GOT3 (cell line): Measurements from ENCODE around the gene SCMH1.

ENCODE experiments used
- DNase-seq: peaks from one replicate; lab custom pipeline; 2025; ENCODE audit warnings: mixed read lengths; lab: John Stamatoyannopoulos, UW

SCMH1 gene

DNA sequence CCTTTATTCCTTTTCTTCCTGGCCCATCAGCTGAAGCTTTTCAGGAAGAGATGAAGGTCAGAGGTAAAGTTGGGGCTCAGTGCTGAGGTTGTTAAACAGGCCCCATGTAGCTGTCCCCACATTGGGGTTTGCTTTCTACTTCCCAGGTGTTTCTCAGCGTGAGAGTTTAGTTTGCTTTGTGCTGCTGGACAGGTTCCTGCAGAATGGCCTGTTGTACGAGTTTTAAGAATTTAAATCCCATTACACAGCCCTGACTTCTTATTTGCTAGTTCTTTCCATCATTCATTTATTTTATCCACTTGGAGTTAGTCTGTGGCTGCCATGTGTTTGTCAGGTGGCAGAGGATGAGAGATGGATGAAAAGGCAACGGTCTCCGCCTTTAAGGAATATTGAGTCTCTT lies 243.4 kb downstream of the SCMH1 start:
- no peak for DNase-seq

DNA sequence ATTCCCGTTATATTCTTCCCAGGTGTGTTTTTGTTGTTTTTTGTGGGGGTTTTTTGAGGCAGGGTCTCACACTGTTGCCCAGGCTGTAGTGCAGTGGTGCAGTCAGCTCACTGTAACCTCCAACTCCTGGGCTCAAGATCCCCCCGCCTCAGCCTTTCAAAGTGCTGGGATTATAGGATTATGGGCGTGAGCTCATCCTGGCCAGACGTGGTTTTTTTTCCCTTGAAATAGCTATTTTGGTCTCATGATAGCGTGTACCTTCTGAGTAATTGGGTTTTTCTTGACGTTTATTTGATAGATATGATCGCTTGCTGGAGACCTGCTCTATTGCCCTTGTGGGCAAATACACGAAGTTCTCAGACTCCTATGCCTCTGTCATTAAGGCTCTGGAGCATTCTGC lies 245.0 kb downstream of the SCMH1 start:
- DNase-seq = no peak

DNA sequence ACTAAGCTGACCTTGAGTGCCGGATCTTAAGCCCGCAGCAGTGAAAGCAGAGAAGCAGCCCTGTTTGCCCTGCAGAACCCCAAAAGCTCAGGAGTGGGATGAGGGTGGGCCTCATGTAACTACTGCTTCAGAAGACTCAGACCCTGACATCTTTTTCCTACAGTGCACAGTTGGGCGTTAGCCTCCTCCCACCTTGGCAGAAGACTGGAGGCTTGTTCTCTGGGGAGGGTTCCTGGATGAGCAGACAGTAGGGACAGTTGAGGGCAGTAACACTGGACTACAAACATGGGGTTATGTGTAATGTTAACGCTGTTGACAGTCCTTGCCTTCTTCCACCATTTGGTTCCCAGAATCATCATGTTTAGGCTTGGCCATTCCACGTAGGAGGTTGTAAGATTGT lies 253.0 kb downstream of the SCMH1 start:
- DNase-seq = no peak

DNA sequence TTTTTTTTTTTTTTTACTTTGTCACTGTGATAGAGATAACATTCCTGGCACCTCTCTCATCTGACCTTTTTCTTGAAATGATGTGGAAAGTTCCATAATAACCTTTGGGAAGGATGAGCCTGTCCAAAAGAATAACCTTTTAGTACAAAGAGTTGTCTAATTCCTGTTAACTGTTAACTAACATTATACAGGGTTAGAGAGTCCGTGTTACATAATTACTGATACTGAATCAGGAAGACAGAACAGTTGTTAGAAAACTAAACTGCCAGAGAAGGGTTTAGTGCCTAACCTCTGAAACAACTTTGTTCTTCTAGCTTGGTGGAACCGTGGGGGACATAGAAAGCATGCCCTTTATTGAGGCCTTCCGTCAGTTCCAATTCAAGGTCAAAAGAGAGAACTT lies 253.8 kb downstream of the SCMH1 start:
- no peak for DNase-seq

DNA sequence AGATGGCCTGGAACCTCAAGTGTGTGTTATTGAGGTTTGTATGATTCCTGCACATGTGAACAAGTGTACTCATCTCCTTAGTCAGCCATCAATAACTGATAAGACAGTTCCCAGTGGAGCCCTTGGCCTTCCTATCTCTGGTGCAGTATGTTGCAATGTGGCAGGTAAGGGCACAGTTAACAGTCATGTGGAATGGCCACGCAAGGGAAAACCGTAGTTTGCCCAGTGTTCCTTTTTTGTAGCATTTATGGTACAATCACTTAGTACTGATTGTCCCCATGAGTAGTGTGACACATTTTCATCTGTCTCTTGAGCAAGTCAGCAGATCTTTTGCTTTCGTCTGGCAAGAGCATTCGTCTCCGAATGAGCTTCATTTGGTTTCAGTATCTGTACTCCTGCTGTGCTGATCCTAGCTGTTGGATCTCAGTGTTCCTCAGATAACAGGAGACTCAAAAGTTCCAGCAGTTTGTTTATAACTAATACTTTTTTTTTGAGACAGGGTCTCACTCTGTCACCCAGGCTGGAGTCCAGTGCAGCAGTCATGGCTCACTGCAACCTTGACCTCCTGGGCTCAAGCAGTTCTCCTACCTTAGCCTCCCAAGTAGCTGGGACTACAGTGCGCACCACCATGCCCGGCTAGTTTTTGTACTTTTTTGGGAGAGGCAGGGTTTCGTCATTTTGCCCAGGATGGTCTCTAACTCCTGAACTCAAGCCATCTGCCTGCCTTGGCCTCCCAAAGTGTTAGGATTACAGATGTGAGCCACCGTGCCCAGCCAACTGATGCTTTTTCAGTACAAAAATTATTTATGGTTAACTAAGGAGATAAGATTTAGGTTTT lies 254.4 kb downstream of the SCMH1 start:
- no peak for DNase-seq

DNA sequence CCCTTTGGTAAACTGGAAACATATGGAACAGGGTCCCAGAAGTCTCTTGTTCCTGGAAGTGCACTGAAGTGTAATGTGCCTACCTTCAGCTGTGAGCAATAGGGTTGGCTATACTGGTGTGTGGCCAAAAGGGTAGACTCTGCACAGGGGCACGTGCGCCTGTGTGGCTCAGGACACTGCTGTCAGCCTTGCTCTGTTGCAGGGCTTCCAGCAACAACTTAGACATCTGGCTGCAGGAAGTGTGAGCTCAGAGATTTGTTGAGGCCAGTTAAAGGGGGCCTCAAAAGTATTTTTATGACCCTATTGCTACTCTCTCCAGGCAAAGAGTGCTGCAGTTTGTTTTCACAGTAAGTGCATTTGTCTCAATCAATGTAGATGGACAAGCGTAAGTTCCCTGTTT lies 255.2 kb downstream of the SCMH1 start:
- DNase-seq = no peak

DNA sequence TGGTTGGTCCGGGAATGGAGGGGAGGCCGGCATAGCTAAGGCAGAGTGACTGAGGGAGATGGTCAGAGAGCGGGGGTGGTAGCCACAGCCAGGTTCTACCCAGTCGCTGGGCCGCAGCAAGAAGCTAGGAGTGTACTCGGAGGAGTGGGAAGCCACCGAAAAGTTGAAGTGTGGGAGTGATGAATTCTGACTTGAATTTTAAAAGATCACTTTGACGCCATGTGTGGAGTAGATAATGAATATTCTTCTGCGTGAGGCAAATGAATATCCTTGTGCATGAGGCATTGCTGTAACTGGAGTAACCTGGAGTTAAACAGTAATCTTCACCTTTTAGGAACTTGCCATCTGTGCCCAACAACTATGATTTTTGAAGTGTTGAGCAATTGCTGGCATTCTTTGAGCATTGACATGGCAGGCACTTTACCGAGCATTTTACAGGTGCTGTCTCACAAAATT lies 255.8 kb downstream of the SCMH1 start:
- DNase-seq = no peak

DNA sequence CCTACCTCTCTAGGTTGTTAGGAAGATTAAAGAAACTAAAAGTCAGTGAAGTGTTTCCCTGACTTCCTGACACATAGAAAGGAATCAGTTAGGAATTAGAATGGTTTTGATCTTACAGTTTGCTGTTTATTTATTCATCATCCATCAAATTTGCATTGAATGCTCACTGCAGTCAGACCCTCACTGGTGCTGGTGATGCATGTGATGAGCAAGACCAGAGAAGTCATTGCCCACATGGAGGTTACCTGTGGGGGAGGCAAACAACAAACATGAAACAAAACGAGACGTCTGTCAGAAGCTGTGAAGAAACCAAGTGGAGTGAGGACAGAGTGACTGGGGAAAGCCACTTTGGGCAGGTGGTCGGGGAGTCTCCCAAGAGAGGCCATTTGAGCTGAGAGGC lies 256.2 kb downstream of the SCMH1 start:
- no peak for DNase-seq

DNA sequence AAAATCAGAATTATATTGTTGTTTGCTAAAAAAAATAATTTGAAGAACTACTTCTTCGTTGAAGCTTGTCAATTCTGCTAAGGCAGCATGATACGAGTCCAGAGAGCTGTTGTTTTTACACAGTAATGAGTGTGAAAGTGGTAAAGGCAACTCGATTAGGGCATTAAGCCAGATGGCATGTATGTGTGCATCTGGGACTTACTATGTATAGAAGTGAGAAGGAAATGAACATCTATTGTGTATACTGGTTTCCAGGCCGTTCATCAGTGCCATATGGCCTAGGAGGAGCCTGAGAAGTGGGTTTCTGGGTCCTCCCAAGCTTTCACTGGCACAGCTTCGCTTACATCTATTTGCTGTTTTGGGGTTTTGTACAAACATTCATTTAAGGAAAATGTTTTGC lies 256.9 kb downstream of the SCMH1 start:
- DNase-seq = no peak

DNA sequence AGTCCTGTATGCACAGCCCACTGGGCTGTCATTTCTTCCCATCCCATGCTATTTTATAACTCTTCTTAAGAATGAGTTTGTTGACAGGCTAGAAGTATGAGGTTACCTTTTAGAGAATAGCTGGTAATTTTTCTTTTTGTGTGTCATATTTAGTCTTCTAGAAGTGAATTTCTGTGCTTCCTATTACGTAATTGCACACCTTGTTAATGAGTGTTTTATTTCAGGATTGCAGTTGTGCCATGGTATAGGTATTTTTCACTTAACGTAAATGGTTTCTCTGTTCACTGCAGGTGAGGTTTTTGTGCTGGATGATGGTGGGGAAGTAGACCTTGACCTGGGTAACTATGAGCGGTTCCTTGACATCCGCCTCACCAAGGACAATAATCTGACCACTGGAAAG lies 257.6 kb downstream of the SCMH1 start:
- DNase-seq = no peak

DNA sequence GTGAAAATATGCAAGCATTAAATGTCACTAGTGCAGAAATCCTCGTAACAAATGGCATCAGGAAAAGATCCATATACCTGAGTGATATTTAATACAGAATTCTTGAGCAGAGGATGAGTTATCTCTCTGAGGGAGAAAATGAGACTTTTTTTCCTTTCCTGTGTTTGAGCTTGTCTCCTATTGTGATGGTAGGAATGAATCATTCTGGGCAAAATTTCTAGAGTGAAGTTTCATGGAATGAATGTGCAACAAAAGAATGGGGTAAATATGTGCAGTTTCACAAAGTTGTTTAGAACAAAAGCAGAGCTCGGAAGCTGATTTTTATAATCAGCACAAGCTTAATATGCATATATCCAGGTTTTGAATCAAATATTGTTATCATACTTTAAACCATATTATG lies 258.0 kb downstream of the SCMH1 start:
- DNase-seq = no peak

DNA sequence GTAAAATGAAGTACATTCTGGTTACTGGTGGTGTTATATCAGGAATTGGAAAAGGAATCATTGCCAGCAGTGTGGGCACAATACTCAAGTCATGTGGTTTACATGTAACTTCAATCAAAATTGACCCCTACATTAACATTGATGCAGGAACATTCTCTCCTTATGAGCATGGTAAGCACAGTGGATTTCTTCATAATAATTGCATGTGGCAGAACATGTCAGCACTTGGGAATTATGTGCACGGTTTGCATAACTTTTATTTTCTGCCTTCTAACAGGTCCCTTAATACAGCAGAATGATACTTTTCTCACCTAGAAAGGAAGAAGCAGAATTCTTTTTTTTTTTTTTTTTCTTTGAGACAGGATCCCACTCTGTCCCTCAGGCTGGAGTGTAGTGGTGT lies 258.8 kb downstream of the SCMH1 start:
- no peak for DNase-seq

DNA sequence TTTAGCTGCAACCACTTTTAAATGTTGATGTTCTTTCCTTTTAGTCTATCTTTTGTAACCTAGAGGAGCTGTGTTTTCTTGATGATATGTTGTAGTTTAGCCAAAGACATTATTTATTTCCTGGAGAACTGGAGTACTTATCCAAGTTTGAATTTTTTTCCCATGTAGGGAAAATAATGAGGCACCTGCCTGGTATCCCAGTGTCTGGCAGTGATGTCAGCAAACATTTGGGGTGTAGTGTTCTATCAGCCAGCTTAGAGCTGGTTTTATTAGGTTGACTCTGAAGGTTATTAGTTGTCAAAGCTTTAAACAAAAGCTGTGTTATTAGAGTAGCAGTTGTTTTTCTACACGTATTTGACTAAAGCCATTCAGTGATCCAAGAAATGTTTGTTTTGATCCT lies 259.4 kb downstream of the SCMH1 start:
- no peak for DNase-seq

DNA sequence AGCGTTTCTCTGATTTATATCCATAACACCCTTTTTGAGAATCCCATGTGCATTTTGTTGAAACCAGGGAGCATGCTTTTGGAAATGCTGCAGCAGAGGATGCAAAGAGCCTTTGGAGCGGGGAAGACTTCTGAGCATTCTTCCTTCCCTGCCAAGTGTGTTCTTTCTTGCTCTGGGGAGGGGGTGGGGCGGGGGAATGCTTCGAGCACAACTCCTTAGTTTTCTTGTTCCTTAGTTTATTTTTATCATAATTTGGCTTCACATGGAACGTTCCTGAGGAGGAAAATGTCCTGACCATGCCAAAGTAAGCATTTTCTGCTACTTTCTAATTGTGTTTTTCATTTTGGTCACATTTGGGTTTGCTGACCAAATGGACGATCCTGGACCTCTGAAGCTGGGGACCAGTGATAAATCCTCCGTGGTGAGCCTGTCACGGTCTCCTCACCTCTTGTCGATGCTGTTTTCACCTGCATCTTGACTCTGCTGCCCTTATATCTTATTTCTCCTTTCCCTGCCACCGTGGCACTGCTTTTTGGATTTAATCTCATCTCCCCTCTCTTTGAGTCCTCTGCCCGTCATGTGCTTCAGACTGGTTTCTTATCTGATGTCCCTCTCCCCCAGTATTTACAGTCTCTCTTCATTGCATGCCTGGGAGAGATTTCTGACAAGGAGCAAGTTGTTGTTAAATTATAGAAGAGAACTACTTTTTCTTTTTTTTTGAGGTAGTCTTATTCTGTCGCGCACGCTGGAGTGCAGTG lies 260.2 kb downstream of the SCMH1 start:
- DNase-seq = no peak

DNA sequence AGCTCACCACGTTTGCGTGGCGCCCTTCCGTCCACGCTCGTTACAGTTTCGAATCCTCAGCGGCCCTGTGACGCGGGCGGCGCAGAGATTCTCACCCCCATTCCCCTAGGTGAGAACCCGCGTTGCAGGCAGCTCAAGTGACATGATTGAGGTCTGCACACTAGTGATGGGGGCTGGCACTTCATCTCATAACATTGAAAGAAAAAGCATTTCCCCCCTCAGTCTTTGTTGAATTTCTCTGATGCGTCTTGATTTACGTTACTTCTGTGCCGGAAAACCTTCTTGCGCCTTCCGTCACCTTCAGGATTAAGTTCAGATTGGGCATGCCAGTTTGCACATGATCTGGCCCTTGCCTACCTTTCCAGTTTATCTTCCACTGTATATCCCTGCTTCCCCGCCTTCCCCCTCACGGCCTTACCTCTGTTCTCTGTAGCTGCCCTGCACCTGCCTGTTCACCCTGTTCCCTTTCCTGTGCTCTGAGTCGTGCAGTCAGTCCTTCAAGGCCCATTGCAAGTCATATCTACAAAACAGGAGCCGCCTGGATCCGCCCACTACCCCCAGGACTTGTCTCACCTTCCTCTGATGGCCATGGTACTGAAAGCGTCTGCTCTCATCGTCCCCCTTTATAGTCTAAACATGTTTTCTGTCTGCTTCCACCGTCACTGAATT lies 261.5 kb downstream of the SCMH1 start:
- no peak for DNase-seq

DNA sequence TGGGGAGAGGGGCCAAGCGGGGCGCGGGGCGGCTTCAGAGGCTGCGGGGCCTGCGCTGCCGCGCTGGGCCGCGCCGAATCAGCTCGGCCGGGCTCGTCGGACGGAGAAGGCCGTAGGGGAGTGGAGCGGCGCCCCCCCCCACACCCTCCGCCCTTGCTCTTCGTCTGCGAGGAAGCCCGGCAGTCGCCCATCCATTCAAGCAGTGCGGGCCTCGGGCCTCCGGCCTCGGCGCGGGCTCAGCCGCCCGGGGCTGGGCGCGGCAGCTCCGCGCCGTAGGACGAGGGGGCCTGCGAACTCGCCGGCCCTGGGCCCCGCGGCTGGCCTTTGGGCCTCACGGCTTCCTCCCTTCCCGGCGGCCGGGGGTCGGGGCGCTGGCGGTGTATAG lies 262.0 kb downstream of the SCMH1 start:
- no peak for DNase-seq

DNA sequence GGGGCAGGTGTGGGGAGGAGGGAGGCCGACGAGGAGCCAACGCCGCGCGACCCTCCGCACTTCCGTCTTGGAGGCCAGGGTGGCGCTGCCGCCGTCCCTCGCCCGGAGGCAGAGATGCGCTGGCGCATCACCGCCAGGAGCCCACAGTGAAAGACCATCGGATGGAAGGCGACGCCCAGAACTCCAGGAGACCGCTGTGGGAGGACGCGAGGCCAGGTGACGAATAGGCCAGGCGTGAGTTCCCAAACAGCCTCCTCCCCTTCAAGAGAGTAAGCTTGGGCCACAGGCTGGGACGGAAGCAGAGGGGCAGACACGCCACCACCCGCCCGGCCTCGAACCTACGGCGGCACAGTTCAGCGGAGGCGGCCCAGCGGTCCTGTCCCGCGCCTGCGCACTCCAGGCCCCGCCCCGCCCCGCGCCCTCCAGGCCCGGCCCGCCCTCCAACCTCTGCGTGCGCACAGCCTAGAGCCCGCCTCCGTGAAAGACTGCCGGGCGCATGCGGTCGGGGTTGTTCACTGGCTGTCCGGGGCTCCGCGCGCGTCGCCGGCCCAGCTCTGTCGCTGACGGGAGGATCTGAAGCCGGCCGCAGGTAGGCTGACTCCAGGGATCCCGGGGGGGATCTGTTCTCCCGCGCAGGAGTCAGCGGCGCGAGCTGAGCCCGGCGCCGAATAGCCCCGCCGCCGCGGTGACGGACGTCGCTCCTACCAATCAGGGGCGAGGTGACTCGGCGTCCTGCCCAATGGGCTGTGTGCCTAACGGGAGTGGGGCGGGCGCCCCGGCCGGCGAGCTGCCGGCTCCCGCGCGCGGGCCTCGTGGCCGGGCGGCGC lies 262.7 kb downstream of the SCMH1 start, which contains the start of gene CTPS1:
CTPS1 (plus strand) TSS at position 456 of the 827 bp plus-strand sequence. CDS start 3,595 bp downstream, outside the sequence.
- peak; percentile 96 for DNase-seq

DNA sequence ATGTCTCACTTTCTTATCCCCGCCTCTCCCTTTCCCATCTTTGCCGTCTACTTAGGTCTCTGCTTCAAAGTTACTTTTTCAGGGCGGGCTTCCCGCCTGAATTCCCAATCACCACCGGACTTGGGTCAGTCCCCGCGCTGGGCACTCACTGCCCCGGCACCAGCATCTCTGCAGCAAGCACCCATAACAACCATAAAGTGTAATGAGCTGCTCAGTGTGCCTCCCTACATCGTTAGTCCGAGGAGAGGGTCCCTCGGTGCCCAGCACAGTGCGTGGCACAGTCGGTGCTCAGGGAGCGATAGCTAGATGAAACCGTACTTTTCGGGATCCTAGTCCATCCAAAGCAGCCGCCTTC lies 263.2 kb downstream of the SCMH1 start:
- DNase-seq = no peak

DNA sequence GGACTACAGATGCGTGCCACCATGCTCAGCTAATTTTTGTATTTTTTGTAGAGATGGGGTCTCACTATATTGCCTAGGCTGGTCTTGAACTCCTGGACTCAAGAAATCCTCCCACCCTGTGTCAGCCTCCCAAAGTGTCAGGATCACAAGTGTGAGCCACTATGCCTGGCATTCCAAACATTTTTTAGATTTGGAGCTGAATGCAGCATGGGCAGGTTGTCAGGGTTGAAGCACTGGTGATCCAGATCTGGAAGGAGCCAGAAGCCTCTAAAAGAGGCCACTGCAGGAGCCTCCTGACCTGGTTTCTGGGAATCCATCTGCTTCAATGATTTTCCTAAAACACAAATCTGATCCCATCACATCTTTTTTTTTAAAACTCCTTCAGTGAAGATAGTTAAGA lies 264.4 kb downstream of the SCMH1 start:
- no peak for DNase-seq
